ENCODE results near the gene SP110.

GRCh38 chr2:230140667-230141066 is 79.1 kb downstream of the SP110 start:
- TF ChIP-seq FOS (IDR thresholded peaks at IDR 0.05; ENCODE audit: extremely low read depth, insufficient read length) = no peak
- TF ChIP-seq MYC (IDR thresholded peaks at IDR 0.05; ENCODE audit: low read depth, low read length) = no peak
- TF ChIP-seq MYC (CRISPR knock-in tag; IDR thresholded peaks at IDR 0.05; ENCODE audit: borderline replicate concordance, low read depth) = no peak
- TF ChIP-seq TBP (optimal IDR thresholded peaks at IDR 0.05; ENCODE audit: low read depth, low read length) = no peak
- TF ChIP-seq RAD51 (IDR thresholded peaks at IDR 0.05; ENCODE audit: borderline replicate concordance, low read depth) = no peak
- no peak for TF ChIP-seq ZBTB8A (IDR thresholded peaks at IDR 0.05; ENCODE audit: partially characterized antibody)
- no peak for TF ChIP-seq CTCF (IDR thresholded peaks at IDR 0.05 in 2 of 3, conservative IDR thresholded peaks at IDR 0.05 in 1 of 3; ENCODE audit: insufficient read depth in 2 of 3, low read depth in 1 of 3, low read length in 3 of 3)
- no peak for TF ChIP-seq ZNF639 (CRISPR knock-in tag; conservative IDR thresholded peaks at IDR 0.05 in 1 of 2, IDR thresholded peaks at IDR 0.05 in 1 of 2)
- TF ChIP-seq POLR2A (conservative IDR thresholded peaks at IDR 0.05) = no peak
- no peak for TF ChIP-seq NEUROD1 (IDR thresholded peaks at IDR 0.05; ENCODE audit: borderline replicate concordance, low read depth, low read length, partially characterized antibody)
- no peak for TF ChIP-seq EZH2 (IDR thresholded peaks at IDR 0.05; ENCODE audit: borderline replicate concordance, low read depth, low read length)

Measured in K562 (cell line).